K562 (cell line): ENCODE measurements around the gene INHA. TPM values are rescaled to one million over a fixed set of nuclear protein-coding genes. Genes with fewer than 3 reads are reported as not detected.

Experiments used
- ATAC-seq: fragments of 200-7000 bp; cut with Tn5 transposase; 3 replicates; pipeline ENCODE4 v1.9.1; 2020; ENCODE audit warnings: moderate library complexity
- BruUV-seq: library from RNA; stranded (reverse); fragments of 400-500 nt; replicated peaks from 2 replicates; lab custom pipeline; 2021; lab: Mats Ljungman, UMichigan
- CTCF ChIA-PET: fragments of 300-600 bp; formaldehyde crosslinking; extraction: SDS; loops from one replicate; lab custom pipeline; 2021; ENCODE audit warnings: low intra/inter-chr PET ratio; lab: Yijun Ruan, JAX
- POLR2A ChIA-PET: fragments of 300-600, 350-650 bp; sonication (Branson Sonifier 250); formaldehyde crosslinking; extraction: SDS; loops from one replicate; lab custom pipeline; 2021; ENCODE audit warnings: antibody characterized with exemption, inconsistent platforms; lab: Yijun Ruan, JAX
- DNase-seq, 4 experiments: peaks; one replicate each; pipeline versions ENCODE4 v3.0.0 to v3.0.0-alpha.2; 2011 to 2018; ENCODE audit warnings: low spot score in 3 of 4, mixed read lengths in 3 of 4; ENCODE audit errors: extremely low read depth in 1 of 4
- FAIRE-seq: peaks from 2 replicates; lab custom pipeline; 2011; peaks lifted over from hg19 to GRCh38; lab: Jason Lieb, UNC
- H2AFZ ChIP-seq: 2 replicates; pipeline ENCODE4 v1.6.0; 2011; ENCODE audit warnings: low read depth, low read length, control low read depth, inconsistent platforms
- H3K27ac ChIP-seq: fragments of 200-600 bp; 3 replicates; pipeline ENCODE4 v1.8.0; 2011; ENCODE audit warnings: low read depth, mild to moderate bottlenecking, control low read depth, inconsistent platforms, low read length, moderate library complexity, mixed read lengths; ENCODE audit errors: extremely low read depth
- H3K27me3 ChIP-seq, 2 experiments: fragments of 300-600 bp in 1 of 2; 2 replicates in 1 of 2; 3 replicates in 1 of 2; pipeline versions ENCODE4 v1.6.0 to v1.8.0; 2011; ENCODE audit warnings: inconsistent platforms in 2 of 2, low read length in 2 of 2, mild to moderate bottlenecking in 1 of 2, mixed read lengths in 1 of 2, moderate library complexity in 1 of 2; ENCODE audit not compliant: control insufficient read depth in 2 of 2, insufficient read depth in 2 of 2
- H3K36me3 ChIP-seq: fragments of 300-600 bp; 3 replicates; pipeline ENCODE4 v1.8.0; 2011; ENCODE audit warnings: mild to moderate bottlenecking, low read length, inconsistent platforms; ENCODE audit not compliant: control insufficient read depth, insufficient read depth
- H3K4me1 ChIP-seq, 2 experiments: fragments of 200-600 bp in 1 of 2; replicated peaks in 1 of 2; 2 replicates in 1 of 2; 3 replicates in 1 of 2; pipeline versions ENCODE4 v1.5.1 to v1.8.0; 2011; ENCODE audit warnings: inconsistent platforms in 2 of 2, low read length in 2 of 2, mild to moderate bottlenecking in 1 of 2, mixed read lengths in 1 of 2, moderate library complexity in 1 of 2; ENCODE audit not compliant: control insufficient read depth in 2 of 2, insufficient read depth in 2 of 2
- H3K4me2 ChIP-seq: 2 replicates; pipeline ENCODE4 v1.6.1; 2011; ENCODE audit warnings: low read length, control low read depth, inconsistent platforms, mixed read lengths; ENCODE audit not compliant: insufficient read depth
- H3K4me3 ChIP-seq: fragments of 200-600 bp; sonication (generic), shearing (Covaris generic); 2 replicates; pipeline ENCODE4 v1.5.1; 2016; ENCODE audit warnings: control low read depth, inconsistent platforms
- H3K79me2 ChIP-seq: fragments of 200-600 bp; 3 replicates; pipeline ENCODE4 v1.8.0; 2011; ENCODE audit warnings: low read length, inconsistent platforms; ENCODE audit not compliant: control insufficient read depth, insufficient read depth
- H3K9ac ChIP-seq, 2 experiments: 2 replicates each; pipeline versions ENCODE4 v1.6.0 to v1.6.1; 2011; ENCODE audit warnings: low read depth in 2 of 2, low read length in 2 of 2, control low read depth in 1 of 2, inconsistent platforms in 1 of 2, mild to moderate bottlenecking in 1 of 2, mixed read lengths in 1 of 2; ENCODE audit not compliant: insufficient read depth in 1 of 2
- H3K9me1 ChIP-seq: one replicate; pipeline ENCODE4 v1.6.0; 2011; ENCODE audit warnings: inconsistent platforms, mild to moderate bottlenecking, low read length, moderate library complexity; ENCODE audit not compliant: control insufficient read depth, insufficient read depth
- H3K9me3 ChIP-seq: replicated peaks from 2 replicates; pipeline ENCODE4 v1.5.1; 2011; ENCODE audit warnings: low read depth, low read length, inconsistent platforms; ENCODE audit not compliant: control insufficient read depth, insufficient read depth
- H4K20me1 ChIP-seq: replicated peaks from 2 replicates; pipeline ENCODE4 v1.6.1; 2011; ENCODE audit warnings: low read length, inconsistent platforms, mixed read lengths; ENCODE audit not compliant: control insufficient read depth, insufficient read depth
- ARID2 ChIP-seq: fragments of 450-650 bp; IDR thresholded peaks from 2 replicates; pipeline ENCODE4 v1.6.1; 2017; ENCODE audit warnings: antibody characterized with exemption, mild to moderate bottlenecking
- CXXC5 ChIP-seq: fragments of 250-450 bp; sonication (Bioruptor Pico); IDR thresholded peaks from 2 replicates; pipeline ENCODE4 v1.8.0; 2022; ENCODE audit warnings: inconsistent platforms, mild to moderate bottlenecking, moderate library complexity
- DNMT1 ChIP-seq: fragments of 450-650 bp; IDR thresholded peaks from 2 replicates; pipeline ENCODE4 v1.6.1; 2016; ENCODE audit warnings: antibody characterized with exemption, mild to moderate bottlenecking
- ELF1 ChIP-seq: fragments of 200-800 bp; sonication (Bioruptor generic); IDR thresholded peaks from 2 replicates; pipeline ENCODE4 v1.6.1; 2016; ENCODE audit warnings: missing genetic modification characterization, missing compliant biosample characterization
- ELK1 ChIP-seq: sonication (generic); formaldehyde crosslinking; IDR thresholded peaks from 2 replicates; pipeline ENCODE4 v1.8.1; 2022; ENCODE audit warnings: missing genetic modification reagents
- GMEB1 ChIP-seq: fragments of 250-450 bp; sonication (Bioruptor Pico); IDR thresholded peaks from 2 replicates; pipeline ENCODE4 v1.4.0; 2020; ENCODE audit warnings: mild to moderate bottlenecking
- MLX ChIP-seq, 2 experiments: fragments of 450-650 bp in 1 of 2; sonication (generic) in 1 of 2; formaldehyde crosslinking; conservative IDR thresholded peaks; 2 replicates each; pipeline versions ENCODE4 v1.4.0 to v1.8.1; 2020 to 2022; ENCODE audit warnings: mild to moderate bottlenecking in 1 of 2, missing genetic modification reagents in 1 of 2
- NFE2L1 ChIP-seq: fragments of 450-650 bp; IDR thresholded peaks from 2 replicates; pipeline ENCODE4 v1.6.1; 2016; ENCODE audit warnings: missing genetic modification characterization, low read depth, mild to moderate bottlenecking, missing compliant biosample characterization, moderate library complexity, borderline replicate concordance
- PML ChIP-seq: IDR thresholded peaks from 2 replicates; pipeline ENCODE4 v1.6.1; 2012; ENCODE audit warnings: low read length, inconsistent platforms
- TAF9B ChIP-seq: fragments of 450-650 bp; IDR thresholded peaks from 2 replicates; pipeline ENCODE4 v1.6.1; 2018; ENCODE audit warnings: mild to moderate bottlenecking; ENCODE audit not compliant: partially characterized antibody
- TGIF2 ChIP-seq: sonication (generic); formaldehyde crosslinking; IDR thresholded peaks from 2 replicates; pipeline ENCODE4 v1.8.1; 2022; ENCODE audit warnings: mild to moderate bottlenecking, missing genetic modification reagents, moderate library complexity
- ZBTB49 ChIP-seq: sonication (generic); formaldehyde crosslinking; IDR thresholded peaks from 2 replicates; pipeline ENCODE4 v1.8.0; 2022; ENCODE audit warnings: missing genetic modification reagents, mild to moderate bottlenecking, borderline replicate concordance
- WGBS: fragments of 100-300 bp; shearing (Covaris generic); methylation state at CpG from one replicate; pipeline ENCODE4 v1.1.6; 2016; ENCODE audit warnings: low coverage, mixed read lengths; ENCODE audit not compliant: insufficient coverage; ENCODE audit errors: missing lambda C conversion rate; 5-methylcytosine and 5-hydroxymethylcytosine counted together
- in situ Hi-C: fragments of 300-500 bp; cut with MboI; formaldehyde crosslinking; loops from 4 replicates; pipeline ENCODE4 v1.15.0; 2018; ENCODE audit warnings: inconsistent platforms, mixed read lengths
- intact Hi-C: fragments of 100-400 bp; cut with micrococcal nuclease; formaldehyde crosslinking; loops from 2 replicates; pipeline ENCODE4 v1.14.2; 2022
- polyA plus RNA-seq, 8 experiments: library from polyadenylated mRNA; depleted of rRNA in 4 of 8; stranded (reverse) in 5 of 8; unstranded in 3 of 8; fragments of >200 nt; fragmentation: Nextera tagmentation in 2 of 8; fragmentation: Illumina TruSeq in 1 of 8; extraction: Ambion mirVana in 2 of 8; extraction: Trizol in 1 of 8; gene quantifications; 2 replicates each; pipeline versions ENCODE4 v1.2.1 to v1.2.3, GENCODE V29; 2011 to 2014; ENCODE audit warnings: inconsistent platforms in 1 of 8, missing spikeins in 1 of 8
- total RNA-seq, 7 experiments: library from RNA; depleted of rRNA in 6 of 7; stranded (reverse); fragments of >200 nt in 6 of 7; fragmentation: Illumina TruSeq in 2 of 7; extraction: Trizol in 2 of 7; gene quantifications; 2 replicates each; pipeline versions ENCODE4 v1.2.1 to v1.2.3, GENCODE V29; 2011 to 2021; ENCODE audit warnings: low replicate concordance in 1 of 7
- TF ChIP-seq, protein P1 (sequence below): sonication (generic); IDR thresholded peaks from 2 replicates; pipeline ENCODE4 v1.6.1; 2016
- TF ChIP-seq, protein P2 (sequence below): sonication (generic); formaldehyde crosslinking; IDR thresholded peaks from 2 replicates; pipeline ENCODE4 v1.8.1; 2023; ENCODE audit warnings: mild to moderate bottlenecking, missing genetic modification reagents

Gene INHA
- total and polyA plus RNA-seq, 9 of the 15 experiments (the other 6 are each of a cell fraction or from before 2014, with no cell fraction given): 0.07 to 1.9 (median 0.40) TPM

GRCh38 chr2:219544567-219544966, 27.5 kb upstream of the INHA start:
- Histone ChIP-seq H3K36me3 (peaks cover 20% of the 10 kb centered on the region; the same call in 2 of the 3 replicates), H2AFZ (no peak overlapping the region), H3K4me2 (peak overlapping the region; percentile 63), H3K27ac (no peak overlapping the region), H3K79me2 (peaks cover 17% of the 10 kb centered on the region), H3K4me1 (peaks cover 0 to 49% of the 10 kb centered on the region in 2 experiments; a peak in 3 of 5 replicates), H3K9me1 (no peaks in the 10 kb centered on the region), H4K20me1 (peaks cover 9% of the 10 kb centered on the region; the same call in 1 of the 2 replicates), H3K4me3 (peak overlapping the region; percentile 83; the same call in 1 of the 2 replicates), H3K9ac (peak overlapping the region in 1 of 2 experiments; percentile 94; a peak in 1 of 4 replicates), H3K27me3 (no peaks in the 10 kb centered on the region), H3K9me3 (no peaks in the 10 kb centered on the region)
- ChIA-PET CTCF (interaction anchor here (3.8 kb wide), 1 partner anchor 98 kb away, joined by 80 read pairs; no protein-coding TSS in a partner anchor), POLR2A (interaction anchor here (0.9 kb wide), 1 partner anchor 143 kb away, joined by 4 read pairs; no protein-coding TSS in a partner anchor)
- in situ Hi-C loops (loop anchor here (5.0 to 10.0 kb wide), 2 partner anchors 98 to 150 kb away; no protein-coding TSS in a partner anchor), intact Hi-C loops (loop anchor here (2.0 to 5.0 kb wide), 2 partner anchors 26 to 83 kb away; partner anchors contain the start of genes OBSL1 and SLC4A3)
- ATAC-seq (no peak), FAIRE-seq (no peak), DNase-seq (no peak)
- BruUV-seq: no TSS peak
- 31% methylated on average over 9 of the region's 9 CpGs for WGBS
- TF ChIP-seq ZBTB49 (CRISPR knock-in tag) (no peak), GMEB1 (CRISPR knock-in tag) (no peak), DNMT1 (no peak), TAF9B (no peak), ARID2 (no peak), MLX (CRISPR knock-in tag; conservative IDR thresholded peaks at IDR 0.05) (no peak), ELK1 (CRISPR knock-in tag) (no peak), NFE2L1 (tag) (no peak), CXXC5 (CRISPR knock-in tag) (no peak), PML (no peak), TGIF2 (CRISPR knock-in tag) (no peak), ELF1 (no peak)
- TF ChIP-seq, protein P1, sequence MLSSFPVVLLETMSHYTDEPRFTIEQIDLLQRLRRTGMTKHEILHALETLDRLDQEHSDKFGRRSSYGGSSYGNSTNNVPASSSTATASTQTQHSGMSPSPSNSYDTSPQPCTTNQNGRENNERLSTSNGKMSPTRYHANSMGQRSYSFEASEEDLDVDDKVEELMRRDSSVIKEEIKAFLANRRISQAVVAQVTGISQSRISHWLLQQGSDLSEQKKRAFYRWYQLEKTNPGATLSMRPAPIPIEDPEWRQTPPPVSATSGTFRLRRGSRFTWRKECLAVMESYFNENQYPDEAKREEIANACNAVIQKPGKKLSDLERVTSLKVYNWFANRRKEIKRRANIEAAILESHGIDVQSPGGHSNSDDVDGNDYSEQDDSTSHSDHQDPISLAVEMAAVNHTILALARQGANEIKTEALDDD: no peak
- TF ChIP-seq, protein P2, sequence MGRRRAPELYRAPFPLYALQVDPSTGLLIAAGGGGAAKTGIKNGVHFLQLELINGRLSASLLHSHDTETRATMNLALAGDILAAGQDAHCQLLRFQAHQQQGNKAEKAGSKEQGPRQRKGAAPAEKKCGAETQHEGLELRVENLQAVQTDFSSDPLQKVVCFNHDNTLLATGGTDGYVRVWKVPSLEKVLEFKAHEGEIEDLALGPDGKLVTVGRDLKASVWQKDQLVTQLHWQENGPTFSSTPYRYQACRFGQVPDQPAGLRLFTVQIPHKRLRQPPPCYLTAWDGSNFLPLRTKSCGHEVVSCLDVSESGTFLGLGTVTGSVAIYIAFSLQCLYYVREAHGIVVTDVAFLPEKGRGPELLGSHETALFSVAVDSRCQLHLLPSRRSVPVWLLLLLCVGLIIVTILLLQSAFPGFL (CRISPR knock-in tag): no peak
